ENCODE data around the gene COQ8B. TPM values are rescaled to one million over a fixed set of nuclear protein-coding genes. Genes with fewer than 3 reads are reported as not detected.

COQ8B gene
- total RNA-seq, 1 experiment from 2014 or later, result 22.0 TPM

GRCh38 chr19:40685016-40685526 is 31.6 kb downstream of the COQ8B start:
- Histone ChIP-seq H3K27me3 (no peaks in the 10 kb centered on the region), H3K4me3 (no peak overlapping the region), H3K27ac (no peak overlapping the region), H3K9me3 (replicated peaks) (no peaks in the 10 kb centered on the region), H3K36me3 (peaks cover 47% of the 10 kb centered on the region), H3K4me1 (peaks cover 15% of the 10 kb centered on the region)
- DNase-seq, result no peak

DNA sequence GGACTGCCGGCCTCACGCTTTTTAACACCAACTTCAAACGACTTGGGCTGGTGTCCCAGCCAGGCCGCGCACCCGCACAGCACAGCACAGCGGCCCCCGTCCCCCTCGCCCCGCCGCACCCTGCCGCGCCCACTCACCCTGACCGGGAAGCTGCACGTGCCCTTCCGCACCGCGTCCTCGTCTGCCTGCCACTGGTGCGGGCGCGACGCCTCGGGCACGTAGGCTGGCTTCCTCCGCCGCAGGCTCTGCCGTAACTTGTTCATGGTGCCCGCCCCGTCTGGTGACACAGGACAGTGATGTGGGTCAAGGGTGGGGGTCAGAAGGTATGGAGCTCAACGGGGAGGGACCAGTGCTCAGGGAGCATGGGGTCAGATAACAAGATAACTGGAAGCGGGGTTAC is 32.4 kb downstream of the COQ8B start:
- H3K27ac ChIP-seq, result no peak overlapping the region
- DNase-seq, result no peak
- H3K27me3 ChIP-seq, result no peaks in the 10 kb centered on the region
- H3K36me3 ChIP-seq, result peaks cover 55% of the 10 kb centered on the region
- peaks cover 15% of the 10 kb centered on the region for H3K4me1 ChIP-seq
- H3K4me3 ChIP-seq, result no peak overlapping the region
- H3K9me3 ChIP-seq (replicated peaks), result no peaks in the 10 kb centered on the region

- no peak for DNase-seq
- Histone ChIP-seq H3K36me3 (peaks cover 62% of the 10 kb centered on the region), H3K4me1 (peaks cover 8% of the 10 kb centered on the region), H3K27me3 (no peaks in the 10 kb centered on the region), H3K9me3 (replicated peaks) (no peaks in the 10 kb centered on the region), H3K4me3 (no peak overlapping the region), H3K27ac (no peak overlapping the region)
These were observed 33.2 kb downstream of the COQ8B start for GRCh38 chr19:40683437-40683836.

DNA sequence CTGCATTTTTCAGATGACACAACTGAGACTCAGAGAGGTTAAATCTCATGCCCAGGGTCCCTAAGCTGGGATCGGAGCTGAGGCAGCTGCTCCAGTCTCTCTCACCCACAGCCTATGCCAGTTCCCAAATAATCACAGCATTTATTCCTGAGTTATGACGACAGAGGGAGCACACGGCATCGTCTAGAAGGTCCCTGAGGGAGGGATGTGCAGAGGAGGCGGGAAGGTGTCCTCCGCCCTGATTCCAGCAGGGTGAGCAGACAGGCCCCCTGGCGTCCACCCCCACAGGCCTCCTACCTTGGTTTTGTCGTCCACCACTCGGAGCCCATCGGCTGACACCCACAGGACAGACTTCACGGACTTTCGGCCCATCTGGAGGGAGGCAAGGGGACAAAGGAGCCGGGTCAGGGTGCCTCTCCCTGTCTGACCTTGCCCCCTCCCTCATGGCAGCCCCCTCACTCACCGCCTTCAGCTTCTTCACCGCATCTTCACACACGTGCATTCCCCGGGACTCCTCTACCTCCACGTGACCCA is 34.2 kb downstream of the COQ8B start:
- Histone ChIP-seq H3K9me3 (replicated peaks) (no peaks in the 10 kb centered on the region), H3K27ac (no peak overlapping the region), H3K27me3 (no peaks in the 10 kb centered on the region), H3K36me3 (peaks cover 71% of the 10 kb centered on the region), H3K4me1 (no peaks in the 10 kb centered on the region), H3K4me3 (no peak overlapping the region)
- no peak for DNase-seq

DNA sequence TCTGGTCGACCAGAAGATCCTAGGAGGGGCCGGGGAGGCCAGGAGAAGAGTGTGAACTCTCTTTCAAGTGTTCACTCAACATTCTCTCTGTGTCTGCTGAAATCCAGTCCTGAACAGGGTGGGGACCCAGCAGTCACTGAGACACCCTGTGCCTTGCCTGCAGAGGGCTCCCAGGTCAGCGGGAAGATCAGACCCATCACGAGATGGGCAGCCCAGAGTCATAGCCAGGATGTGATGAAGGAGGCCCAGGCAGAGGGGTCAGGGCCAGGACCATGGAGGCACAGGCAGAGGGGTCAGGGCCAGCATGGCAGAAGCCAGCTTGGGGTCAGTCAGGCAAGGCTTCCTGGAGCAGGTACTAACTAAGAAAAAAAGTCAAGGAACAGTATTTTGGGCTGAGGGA is 35.6 kb downstream of the COQ8B start:
- Histone ChIP-seq H3K27ac (no peak overlapping the region), H3K9me3 (replicated peaks) (no peaks in the 10 kb centered on the region), H3K4me3 (no peak overlapping the region), H3K27me3 (no peaks in the 10 kb centered on the region), H3K4me1 (no peaks in the 10 kb centered on the region), H3K36me3 (peaks cover 70% of the 10 kb centered on the region)
- DNase-seq, result no peak

DNA sequence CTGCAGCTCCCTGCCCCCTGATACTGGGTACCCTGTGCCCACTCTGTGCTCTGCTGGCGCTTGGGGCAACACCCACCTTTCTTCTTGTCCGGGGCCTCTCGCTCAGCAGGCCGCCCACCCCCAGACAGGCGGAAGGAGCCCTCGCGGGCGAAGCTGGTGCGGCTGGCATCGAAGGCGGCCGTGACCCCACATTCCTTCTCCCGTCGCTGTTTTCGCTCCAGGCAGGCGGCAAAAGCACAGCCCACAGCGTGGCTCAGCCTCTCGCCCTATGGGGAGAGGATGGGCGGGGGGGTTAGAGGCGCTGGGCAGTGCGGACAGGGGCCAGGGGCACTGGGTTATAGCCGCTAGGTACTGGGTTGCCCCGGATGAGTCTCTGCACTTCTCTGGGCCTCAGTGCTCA is 39.5 kb downstream of the COQ8B start:
- Histone ChIP-seq H3K36me3 (peaks cover 87% of the 10 kb centered on the region), H3K4me1 (no peaks in the 10 kb centered on the region), H3K27ac (no peak overlapping the region), H3K9me3 (replicated peaks) (no peaks in the 10 kb centered on the region), H3K4me3 (no peak overlapping the region), H3K27me3 (no peaks in the 10 kb centered on the region)
- DNase-seq, result no peak

DNA sequence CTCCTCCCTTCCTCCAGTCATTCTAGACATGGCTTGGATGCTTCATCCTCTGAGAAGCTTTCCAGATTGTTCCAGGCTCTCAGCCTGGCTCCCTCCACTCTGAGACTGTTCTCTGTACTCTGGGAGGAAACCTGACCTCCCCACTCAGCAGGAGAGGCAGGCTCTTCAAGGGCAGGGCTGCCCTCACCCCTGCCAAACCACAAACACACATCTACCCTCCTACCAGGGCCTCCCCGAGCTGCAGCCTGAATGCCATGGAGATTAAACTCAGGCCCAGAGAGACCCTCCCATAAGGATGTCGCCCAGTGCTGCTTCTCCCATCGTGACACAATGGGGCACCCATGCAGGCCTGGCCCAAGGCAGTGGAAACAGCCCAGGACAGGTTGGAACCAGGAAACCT is 42.4 kb downstream of the COQ8B start:
- DNase-seq, result no peak
- no peak overlapping the region for H3K27ac ChIP-seq
- no peaks in the 10 kb centered on the region for H3K27me3 ChIP-seq
- no peaks in the 10 kb centered on the region for H3K9me3 ChIP-seq (replicated peaks)
- peaks cover 88% of the 10 kb centered on the region for H3K36me3 ChIP-seq
- H3K4me1 ChIP-seq, result no peaks in the 10 kb centered on the region
- H3K4me3 ChIP-seq, result no peak overlapping the region

- no peaks in the 10 kb centered on the region for H3K9me3 ChIP-seq (replicated peaks)
- no peaks in the 10 kb centered on the region for H3K4me1 ChIP-seq
- H3K36me3 ChIP-seq, result peaks cover 90% of the 10 kb centered on the region
- no peak overlapping the region for H3K27ac ChIP-seq
- H3K4me3 ChIP-seq, result no peak overlapping the region
- DNase-seq, result no peak
- H3K27me3 ChIP-seq, result no peaks in the 10 kb centered on the region
These were observed 43.3 kb downstream of the COQ8B start for GRCh38 chr19:40673397-40673796.

GRCh38 chr19:40672573-40673299 is 44.0 kb downstream of the COQ8B start:
- H3K36me3 ChIP-seq, result peaks cover 90% of the 10 kb centered on the region
- H3K9me3 ChIP-seq (replicated peaks), result no peaks in the 10 kb centered on the region
- H3K27me3 ChIP-seq, result no peaks in the 10 kb centered on the region
- no peak overlapping the region for H3K4me3 ChIP-seq
- H3K27ac ChIP-seq, result no peak overlapping the region
- no peaks in the 10 kb centered on the region for H3K4me1 ChIP-seq
- DNase-seq, result no peak

DNA sequence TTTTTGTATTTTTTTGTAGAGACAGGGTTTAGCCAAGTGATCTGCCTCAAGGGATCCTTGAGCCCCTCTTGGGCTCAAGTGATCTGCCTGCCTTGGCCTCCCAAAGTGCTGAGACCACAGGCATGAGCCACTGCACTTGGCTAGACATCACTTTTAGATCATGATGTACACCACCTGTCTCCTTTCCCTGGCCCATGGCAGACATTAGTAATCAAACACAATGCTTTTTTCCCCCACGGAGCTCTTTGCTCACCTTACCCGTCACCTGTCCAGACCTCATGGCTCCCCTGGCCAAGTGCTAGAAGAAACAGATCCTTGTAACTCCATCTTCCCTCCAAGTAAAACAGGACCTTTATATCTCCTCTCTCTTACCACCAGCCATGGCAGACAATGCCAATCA is 44.6 kb downstream of the COQ8B start:
- H3K9me3 ChIP-seq (replicated peaks), result no peaks in the 10 kb centered on the region
- DNase-seq, result no peak
- no peak overlapping the region for H3K27ac ChIP-seq
- H3K4me3 ChIP-seq, result no peak overlapping the region
- H3K36me3 ChIP-seq, result peaks cover 94% of the 10 kb centered on the region
- no peaks in the 10 kb centered on the region for H3K4me1 ChIP-seq
- no peaks in the 10 kb centered on the region for H3K27me3 ChIP-seq

- DNase-seq, result no peak
- Histone ChIP-seq H3K36me3 (peaks cover 94% of the 10 kb centered on the region), H3K9me3 (replicated peaks) (no peaks in the 10 kb centered on the region)
These were observed 45.3 kb downstream of the COQ8B start for GRCh38 chr19:40671404-40671803.

GRCh38 chr19:40668991-40669614 is 47.6 kb downstream of the COQ8B start:
- no peaks in the 10 kb centered on the region for H3K4me1 ChIP-seq
- no peak overlapping the region for H3K27ac ChIP-seq
- H3K4me3 ChIP-seq, result no peak overlapping the region
- no peaks in the 10 kb centered on the region for H3K9me3 ChIP-seq (replicated peaks)
- no peak for DNase-seq
- H3K27me3 ChIP-seq, result no peaks in the 10 kb centered on the region
- H3K36me3 ChIP-seq, result peaks cover 71% of the 10 kb centered on the region

More at GRCh38 chr19:40671404-40671803, 45.3 kb downstream of the COQ8B start:
- Histone ChIP-seq H3K4me1 (no peaks in the 10 kb centered on the region), H3K27me3 (no peaks in the 10 kb centered on the region), H3K4me3 (no peak overlapping the region), H3K27ac (no peak overlapping the region)

GRCh38 chr19:40667602-40668001 is 49.1 kb downstream of the COQ8B start:
- DNase-seq, result no peak
- Histone ChIP-seq H3K4me3 (no peak overlapping the region), H3K27ac (no peak overlapping the region), H3K27me3 (no peaks in the 10 kb centered on the region), H3K4me1 (peaks cover 4% of the 10 kb centered on the region; the same call in 1 of the 2 replicates), H3K36me3 (peaks cover 56% of the 10 kb centered on the region), H3K9me3 (replicated peaks) (no peaks in the 10 kb centered on the region)

DNA sequence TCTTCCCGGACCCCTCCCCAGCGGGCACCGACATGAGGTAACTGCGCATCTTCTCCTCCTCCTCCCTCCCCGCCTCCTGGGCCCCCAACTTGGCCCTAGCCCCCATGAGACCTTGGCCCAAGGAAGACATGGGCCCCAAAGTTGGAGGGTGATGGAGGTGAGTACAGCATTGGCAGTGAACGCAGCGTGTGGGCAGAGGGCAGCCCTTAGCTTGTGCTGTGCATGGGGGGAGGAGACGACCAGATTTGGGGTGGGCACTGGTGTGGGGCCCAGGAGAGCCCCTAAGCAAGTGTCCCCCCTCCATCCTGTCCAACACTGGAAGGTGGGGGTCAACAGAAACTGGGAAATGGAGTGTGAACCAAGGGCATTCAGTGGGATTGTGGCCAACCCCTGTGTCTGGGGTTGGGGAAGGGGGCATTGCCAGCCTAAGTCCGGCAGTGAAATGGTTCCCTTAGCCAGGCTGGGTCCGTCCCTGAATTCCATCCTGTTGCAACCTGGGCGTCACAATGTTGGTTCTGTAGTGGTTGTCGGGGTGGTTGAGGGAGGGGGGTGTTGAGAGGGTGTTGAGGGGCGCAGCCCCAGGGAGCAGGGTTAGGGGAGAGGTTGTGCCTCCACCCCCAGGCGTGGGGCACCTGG is 49.8 kb downstream of the COQ8B start:
- H3K9me3 ChIP-seq (replicated peaks), result no peaks in the 10 kb centered on the region
- peaks cover 49% of the 10 kb centered on the region for H3K36me3 ChIP-seq
- no peak for DNase-seq
- H3K27ac ChIP-seq, result no peak overlapping the region
- H3K27me3 ChIP-seq, result no peaks in the 10 kb centered on the region
- no peak overlapping the region for H3K4me3 ChIP-seq
- H3K4me1 ChIP-seq, result peaks cover 4% of the 10 kb centered on the region; the same call in 1 of the 2 replicates

Measured in SJCRH30 (cell line).